Effector CD4-positive, alpha-beta T cell (primary cell): ENCODE data around the gene TRPC4AP.

Source experiments
- DNase-seq: peaks from one replicate; pipeline ENCODE4 v3.0.0-alpha.2; 2020

Gene TRPC4AP

GRCh38 chr20:34956751-34957472 is 135.7 kb downstream of the TRPC4AP start:
- no peak for DNase-seq

- DNase-seq = no peak
These were observed 136.6 kb downstream of the TRPC4AP start for GRCh38 chr20:34956041-34956458.

GRCh38 chr20:34955231-34956040 is 137.2 kb downstream of the TRPC4AP start, which contains the start of the genes GSS and MYH7B:
Gene GSS, minus strand, starts transcription at chr20:34955806. Its CDS starts 3,954 bp downstream, at chr20:34951852.
Gene MYH7B, plus strand, starts transcription at chr20:34955868. Its CDS starts 22,138 bp downstream, at chr20:34978006.
- DNase-seq = peak; percentile 96

GRCh38 chr20:34954904-34955230 is 137.7 kb downstream of the TRPC4AP start:
- DNase-seq = no peak

GRCh38 chr20:34953960-34954359 is 138.6 kb downstream of the TRPC4AP start:
- no peak for DNase-seq

- DNase-seq = no peak
These were observed 139.9 kb downstream of the TRPC4AP start for GRCh38 chr20:34952671-34953070.
